ENCODE results near the gene POGK. TPM values are rescaled to one million over a fixed set of nuclear protein-coding genes. Genes with fewer than 3 reads are reported as not detected.
"Not testable (repeated sequence)": the region's sequence is repeated elsewhere in the genome, so short reads cannot be mapped to it uniquely, and the experiment has no call there.

POGK gene
- total RNA-seq, 1 donor = 24.5 TPM

DNA sequence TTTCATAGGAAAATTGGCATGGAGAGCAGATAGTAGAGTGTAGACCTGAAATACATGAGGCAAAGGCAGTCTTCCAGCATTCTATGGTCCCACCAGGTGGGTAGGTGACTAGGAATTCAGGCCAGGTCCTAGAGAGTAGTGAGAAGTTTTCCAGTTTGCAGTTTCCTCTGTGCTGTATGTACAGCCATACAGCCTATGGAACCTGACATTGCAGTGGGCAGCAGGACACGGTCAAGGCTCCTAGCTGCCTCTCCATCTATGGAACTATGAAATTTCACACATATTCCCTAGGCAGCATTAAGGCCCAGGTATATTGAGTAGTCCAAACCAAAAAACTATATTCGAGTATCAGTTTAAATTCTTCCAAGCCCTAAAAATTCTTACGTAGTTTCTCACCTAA lies 16.3 kb downstream of the POGK start:
- DNase-seq (ENCODE audit: low read depth in 2 of 3, low spot score in 2 of 3) = no peak

DNA sequence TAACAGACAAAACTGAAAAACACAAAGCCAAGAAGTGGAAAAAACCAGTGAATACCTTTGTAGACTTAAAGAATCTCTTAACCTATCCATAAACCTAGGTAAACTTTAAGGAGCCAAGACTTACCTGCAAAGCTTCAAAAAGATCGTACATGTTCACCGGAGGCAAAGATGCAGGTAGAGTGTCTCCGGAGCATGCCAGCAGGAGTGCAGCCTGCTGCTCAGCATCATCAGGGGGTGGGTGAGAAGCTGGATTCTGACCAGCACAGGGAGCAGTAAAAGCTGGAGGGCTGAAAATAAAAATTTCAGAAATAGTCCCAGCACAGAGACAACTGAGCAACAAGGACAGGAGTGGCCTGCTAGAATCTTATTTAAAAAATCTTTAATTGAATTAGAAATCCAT lies 18.7 kb downstream of the POGK start:
- no peak for DNase-seq (ENCODE audit: low read depth in 2 of 3, low spot score in 2 of 3)

DNA sequence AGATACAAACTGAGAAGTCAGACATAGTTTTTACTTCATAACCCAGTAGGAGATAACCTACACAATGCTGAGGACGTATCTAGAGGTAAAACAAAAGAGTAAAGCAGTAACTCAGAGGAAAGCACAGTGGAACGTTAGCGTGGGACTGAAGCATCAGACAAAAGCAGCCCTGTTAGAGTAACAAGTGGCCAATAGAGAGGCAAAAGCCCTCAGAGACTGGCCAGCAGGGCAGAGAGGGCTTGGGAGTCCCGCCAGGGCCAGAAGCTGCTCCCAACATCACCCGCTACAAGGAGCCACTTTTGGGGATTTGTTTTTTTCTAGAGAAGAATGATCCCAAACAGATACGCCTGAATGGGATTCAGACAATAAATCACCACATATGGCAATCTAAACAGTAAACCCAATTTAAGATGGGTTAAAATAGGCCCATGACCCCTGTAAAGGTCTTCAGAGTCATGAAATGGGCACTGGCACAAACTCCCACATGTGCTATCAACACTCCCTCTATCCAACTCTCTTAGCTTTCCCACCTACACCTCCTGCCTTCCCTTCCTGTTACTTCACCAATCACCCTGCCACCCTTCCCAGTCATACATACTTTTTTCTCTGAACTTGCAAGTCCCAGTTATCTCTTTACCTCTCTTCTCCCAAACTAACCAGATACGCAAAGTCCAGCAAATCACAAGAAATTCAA lies 19.6 kb downstream of the POGK start:
- no peak for DNase-seq (ENCODE audit: low read depth in 2 of 3, low spot score in 2 of 3)

DNA sequence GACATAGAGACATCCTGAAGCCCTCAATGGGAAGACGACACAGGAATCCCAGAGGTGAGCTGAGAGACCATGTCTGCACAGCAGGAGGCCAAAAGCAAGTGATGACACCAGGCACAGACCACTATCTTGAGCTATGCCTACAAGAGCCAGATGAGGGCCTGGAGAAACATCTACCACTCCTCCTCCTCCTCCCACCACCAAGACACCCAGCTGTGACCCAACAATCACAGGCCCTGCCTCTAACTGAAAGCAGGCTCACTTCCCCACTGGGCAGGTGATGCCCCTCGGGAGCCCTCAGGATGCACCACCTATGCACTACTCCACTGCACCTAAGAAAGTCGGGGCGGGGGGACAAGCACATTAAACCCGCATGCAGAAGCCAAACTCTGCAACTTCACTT lies 20.3 kb downstream of the POGK start:
- no peak for DNase-seq (ENCODE audit: low read depth in 2 of 3, low spot score in 2 of 3)

DNA sequence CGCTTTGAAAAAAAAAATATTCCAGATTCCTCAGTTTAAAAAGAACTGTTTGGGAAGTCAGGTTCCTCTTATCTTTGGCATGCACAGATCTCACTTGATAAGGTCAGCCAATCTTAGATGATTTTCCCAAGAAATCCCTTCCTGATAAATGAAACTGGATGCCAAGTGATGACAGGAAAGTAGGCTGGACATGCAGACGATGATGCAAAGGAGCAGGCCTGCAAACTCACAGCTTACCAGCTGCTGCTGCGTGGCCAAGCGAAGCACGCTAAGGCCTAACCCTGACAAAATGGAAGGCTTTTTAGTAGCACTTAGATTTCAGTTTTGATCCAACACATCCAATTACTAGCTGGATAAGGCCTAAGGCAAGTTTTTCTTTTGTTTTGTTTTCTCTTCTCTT lies 26.7 kb downstream of the POGK start:
- DNase-seq (ENCODE audit: low read depth in 2 of 3, low spot score in 2 of 3) = no peak

DNA sequence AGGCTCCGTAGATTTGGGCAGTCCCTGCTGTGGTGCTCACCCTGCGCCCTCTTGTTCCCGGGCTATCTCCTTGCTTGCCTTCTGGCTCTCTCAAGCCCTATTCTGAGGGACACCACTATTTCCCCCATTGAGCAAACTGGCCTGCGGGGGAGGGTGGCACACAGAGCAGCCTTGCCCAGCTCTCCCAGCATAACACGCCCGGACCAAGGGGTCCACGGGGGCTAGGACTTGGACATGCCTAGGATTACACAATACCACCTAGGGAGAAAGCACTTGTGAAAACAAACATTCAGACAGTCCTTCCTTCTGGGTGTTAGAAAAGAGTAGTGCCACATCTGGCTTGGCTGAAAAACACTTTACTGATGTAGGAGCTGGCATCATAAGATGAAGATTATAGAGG lies 29.4 kb downstream of the POGK start:
- DNase-seq (ENCODE audit: low read depth in 2 of 3, low spot score in 2 of 3) = no peak

DNA sequence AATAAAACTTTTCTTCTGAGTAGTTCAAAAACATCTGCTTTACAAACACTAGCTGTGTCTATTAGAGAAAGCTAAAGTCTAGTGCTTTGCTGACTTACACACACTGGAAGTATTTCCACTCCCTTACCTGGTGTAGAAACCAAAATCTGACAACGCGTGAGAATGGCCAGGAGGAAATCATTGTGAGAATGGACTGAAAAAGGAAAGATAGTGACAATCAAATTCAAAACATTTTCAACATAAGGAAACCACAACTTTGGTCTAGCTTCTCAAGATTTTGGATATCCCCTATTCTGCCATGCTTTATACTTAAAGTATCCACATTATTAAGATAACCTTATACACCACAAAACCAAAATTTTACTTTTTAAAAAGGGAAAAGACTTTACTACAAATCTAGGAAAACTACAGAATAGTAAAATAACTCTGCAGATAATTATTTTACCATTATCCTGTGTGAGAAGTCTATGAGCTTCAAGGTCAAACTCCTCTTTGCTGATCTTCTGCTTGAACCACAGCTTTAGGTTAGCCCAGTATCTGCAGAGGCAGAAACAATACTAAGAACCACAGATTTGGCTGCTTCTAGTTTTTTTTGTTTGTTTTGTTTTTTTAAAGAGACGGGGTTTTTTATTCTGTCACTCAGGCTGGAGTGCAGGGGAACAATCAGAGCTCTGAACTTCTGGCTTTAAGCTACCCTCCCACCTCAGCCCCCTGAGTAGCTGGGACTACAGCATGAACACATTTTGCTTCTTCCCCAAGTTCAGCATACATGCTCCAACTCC lies 30.2 kb downstream of the POGK start:
- DNase-seq (ENCODE audit: low read depth in 2 of 3, low spot score in 2 of 3) = no peak

DNA sequence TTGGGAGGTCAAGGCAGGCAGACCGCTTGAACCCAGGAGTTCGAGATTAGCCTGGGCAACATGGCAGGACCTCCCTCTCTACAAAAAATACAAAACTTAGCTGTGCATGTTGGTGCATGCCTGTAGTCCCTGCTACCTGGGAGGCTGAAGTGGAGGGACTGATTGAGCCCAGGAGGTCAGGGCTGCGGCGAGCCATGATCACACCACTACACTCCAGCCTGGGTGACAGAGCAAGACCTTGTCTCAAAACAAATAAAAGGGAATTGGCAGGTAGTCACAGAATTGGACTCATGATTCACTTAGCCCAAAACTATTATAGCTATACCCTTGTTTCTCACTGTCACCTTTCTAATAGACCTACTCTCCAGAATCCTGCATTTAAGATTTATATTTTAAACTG lies 31.3 kb downstream of the POGK start:
- DNase-seq (ENCODE audit: low read depth in 2 of 3, low spot score in 2 of 3) = no peak

DNA sequence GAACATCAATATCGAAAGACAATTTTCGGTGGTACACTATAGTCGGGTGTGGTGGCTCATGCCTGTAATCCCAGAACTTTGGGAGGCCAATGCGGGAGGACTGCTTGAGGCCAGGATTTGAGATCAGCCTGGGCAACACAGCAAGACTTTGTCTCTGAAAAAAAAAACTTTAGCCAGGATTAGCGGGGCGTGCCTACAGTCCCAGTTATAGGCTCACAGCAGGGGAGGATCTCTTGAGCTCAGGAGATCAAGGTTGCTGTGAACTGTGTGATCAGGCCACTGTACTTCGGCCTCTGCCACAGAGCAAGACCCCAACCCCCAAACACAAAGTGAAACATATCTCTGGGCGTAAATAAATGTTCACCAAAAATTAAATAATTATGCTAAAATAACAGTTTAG lies 35.2 kb downstream of the POGK start:
- DNase-seq (ENCODE audit: low read depth in 2 of 3, low spot score in 2 of 3) = no peak

DNA sequence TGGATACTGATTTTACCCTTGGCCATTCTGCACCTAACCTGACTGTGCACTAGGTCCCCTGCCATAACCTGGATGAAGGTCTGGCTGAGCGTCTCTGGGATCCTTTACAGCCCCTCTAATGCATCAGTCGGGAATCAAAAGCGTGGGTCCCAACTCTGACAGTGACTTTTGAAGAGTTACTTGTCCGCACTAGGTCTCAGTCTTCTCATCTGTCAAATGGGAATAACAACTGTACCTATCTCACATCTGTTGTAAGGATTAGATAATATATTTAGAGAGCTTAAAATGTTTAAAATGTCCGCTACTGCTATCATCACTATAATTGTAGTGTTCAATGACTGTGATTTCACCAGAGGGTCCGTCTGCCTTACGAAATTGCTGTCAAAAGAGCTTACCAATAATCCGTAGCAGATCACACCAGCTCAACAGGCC lies 36.0 kb downstream of the POGK start:
- DNase-seq (ENCODE audit: low read depth in 2 of 3, low spot score in 2 of 3) = no peak

DNA sequence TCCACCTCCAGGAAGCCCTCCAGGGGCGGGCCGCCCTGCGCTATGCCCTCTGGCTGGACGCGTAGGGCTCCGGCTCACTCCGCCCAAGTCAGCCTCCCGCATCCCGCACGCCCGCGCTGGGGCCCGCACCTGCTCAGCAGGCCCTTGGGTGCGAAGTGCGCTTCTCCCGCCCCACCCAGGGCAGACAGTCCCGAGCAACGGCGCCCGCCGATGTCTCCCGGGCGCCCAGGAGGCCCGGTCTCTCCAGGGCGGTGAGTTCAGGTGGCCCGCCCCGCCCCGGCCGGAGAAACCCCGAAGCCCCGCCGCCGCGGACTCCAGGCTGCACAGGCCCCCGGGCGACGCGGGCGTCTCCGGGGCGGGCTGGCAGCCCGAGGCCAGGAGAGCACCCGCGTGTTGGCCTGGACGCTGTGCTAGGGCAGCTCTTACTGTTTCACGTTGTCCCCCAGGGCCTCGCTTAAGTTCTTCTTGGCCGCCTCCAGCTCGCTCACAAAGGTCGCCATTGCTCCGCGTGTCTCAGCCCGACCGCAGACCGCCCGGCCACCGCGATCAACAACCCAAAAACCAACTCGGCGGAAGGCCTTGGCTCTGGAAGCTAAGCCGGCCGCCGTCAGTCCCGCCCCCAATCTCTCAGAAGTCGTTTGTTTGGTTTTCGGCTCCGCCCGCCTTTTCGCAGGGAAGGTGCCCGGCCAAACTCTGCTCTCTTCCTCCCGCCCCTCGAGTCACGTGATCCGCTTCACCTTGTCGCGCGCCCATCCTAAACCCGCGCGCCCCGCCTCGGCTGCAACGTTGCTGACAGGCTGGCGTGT lies 36.7 kb downstream of the POGK start, which contains the start of gene TADA1:
Gene TADA1, minus strand, starts transcription at position 531 of the 806 bp plus-strand sequence. Its CDS starts 31 bp downstream, at position 500.
- DNase-seq (ENCODE audit: low read depth in 2 of 3, low spot score in 2 of 3) = peak; percentile 91 to 99 (median 99)

DNA sequence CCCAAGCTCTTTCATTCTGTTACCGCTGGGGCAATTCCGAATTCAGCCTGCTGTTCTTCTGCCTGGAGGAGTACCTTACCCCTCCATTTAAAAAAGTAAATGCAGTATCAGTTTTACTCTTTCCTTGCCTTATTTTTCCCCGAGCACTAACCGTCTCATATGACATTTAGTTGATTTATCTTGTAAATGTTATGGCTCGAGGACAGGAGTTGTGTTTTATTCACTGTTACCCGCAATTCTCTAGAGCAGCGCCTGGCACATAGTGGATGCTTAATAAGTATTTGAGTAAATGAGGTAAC lies 37.2 kb downstream of the POGK start:
- no peak for DNase-seq (ENCODE audit: low read depth in 2 of 3, low spot score in 2 of 3)

DNA sequence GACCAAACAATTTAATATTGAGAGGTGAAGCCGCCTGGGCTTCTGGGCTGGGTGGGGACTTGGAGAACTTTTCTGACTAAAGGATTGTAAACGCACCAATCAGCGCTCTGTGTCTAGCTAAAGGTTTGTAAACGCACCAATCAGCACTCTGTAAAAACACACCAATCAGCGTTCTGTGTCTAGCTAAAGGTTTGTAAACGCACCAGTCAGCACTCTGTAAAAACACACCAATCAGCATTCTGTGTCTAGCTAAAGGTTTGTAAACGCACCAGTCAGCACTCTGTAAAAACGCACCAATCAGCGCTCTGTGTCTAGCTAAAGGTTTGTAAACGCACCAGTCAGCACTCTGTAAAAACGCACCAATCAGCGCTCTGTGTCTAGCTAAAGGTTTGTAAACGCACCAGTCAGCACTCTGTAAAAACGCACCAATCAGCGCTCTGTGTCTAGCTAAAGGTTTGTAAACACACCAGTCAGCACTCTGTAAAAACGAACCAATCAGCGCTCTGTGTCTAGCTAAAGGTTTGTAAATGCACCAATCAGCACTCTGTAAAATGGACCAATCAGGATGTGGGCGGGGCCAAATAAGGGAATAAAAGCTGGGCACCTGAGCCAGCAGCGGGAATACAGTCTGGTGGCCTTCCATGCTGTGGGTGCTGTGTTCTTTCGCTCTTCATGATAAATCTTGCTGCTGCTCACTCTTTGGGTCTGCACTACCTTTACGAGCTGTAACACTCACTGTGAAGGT lies 39.1 kb downstream of the POGK start:
- not testable (repeated sequence) for DNase-seq (ENCODE audit: low read depth in 2 of 3, low spot score in 2 of 3)

DNA sequence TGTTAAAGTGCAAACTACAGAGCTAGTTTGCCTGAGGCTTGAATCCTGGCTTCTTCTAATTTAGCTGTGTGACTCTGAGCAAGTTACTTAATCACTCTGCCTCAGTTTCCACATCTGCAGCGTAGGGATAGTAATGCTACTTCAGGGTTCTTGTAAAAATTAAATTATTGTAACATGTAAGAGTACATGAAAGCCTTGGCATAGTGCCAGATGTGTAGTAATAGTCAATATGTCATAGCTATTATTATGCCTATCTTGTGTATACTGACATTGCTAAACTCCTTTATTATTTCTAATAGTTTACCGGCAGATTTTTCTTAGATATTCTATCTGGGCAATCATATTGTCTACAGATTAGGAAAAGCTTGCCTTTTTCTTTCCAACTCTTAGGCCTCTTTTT lies 43.6 kb downstream of the POGK start:
- DNase-seq (ENCODE audit: low read depth in 2 of 3, low spot score in 2 of 3) = no peak

DNA sequence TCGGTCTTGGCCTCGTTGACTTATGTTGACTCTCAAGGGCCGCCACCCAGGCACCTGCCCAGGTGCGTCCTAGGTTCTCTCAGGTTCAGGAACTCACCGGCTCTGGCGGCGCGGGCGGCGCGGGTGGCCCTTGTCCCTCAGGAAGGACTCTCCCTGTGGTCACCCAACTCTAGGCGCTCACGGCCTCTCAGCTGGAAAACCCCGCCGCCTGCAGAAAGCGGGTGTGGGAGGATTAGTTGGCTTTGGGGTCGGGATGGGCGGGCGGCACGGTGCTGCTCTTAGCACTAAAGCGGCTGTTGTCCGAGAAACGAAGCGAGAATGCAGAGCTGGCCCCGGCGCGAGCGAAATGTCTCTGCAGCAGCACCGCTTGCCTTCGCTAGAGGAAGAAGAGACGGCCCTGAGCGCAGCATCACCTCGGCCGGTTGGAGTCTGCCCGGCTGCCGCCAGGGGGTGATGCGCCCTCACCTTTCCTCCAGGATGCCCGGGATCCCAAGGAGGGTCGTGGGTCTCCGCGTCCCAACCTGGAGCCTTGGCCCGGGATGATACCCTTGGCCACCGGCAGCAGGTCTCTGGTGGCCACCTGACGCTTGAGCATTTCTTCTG lies 44.9 kb downstream of the POGK start:
- peak in 2 of 3 donors; percentile 52 to 60 for DNase-seq (ENCODE audit: low read depth in 2 of 3, low spot score in 2 of 3)

DNA sequence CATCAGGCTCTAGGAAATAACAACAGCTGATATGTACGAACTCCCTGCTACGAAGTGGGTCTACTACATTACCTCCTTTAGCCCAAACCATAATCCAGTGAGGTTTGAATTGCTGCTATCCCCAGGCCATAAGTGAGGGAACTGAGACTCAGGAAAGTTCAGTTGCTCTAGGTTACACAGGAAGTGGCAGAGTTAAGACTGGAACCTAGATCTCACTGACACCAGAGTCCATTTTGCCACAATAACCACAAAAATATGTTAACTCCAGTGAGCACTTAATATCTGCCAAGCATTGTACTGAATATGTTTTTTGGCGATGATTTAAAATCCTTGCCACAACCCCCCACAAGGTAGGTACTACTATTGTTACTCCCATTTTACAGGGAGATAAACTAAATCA lies 45.7 kb downstream of the POGK start:
- DNase-seq (ENCODE audit: low read depth in 2 of 3, low spot score in 2 of 3) = no peak

DNA sequence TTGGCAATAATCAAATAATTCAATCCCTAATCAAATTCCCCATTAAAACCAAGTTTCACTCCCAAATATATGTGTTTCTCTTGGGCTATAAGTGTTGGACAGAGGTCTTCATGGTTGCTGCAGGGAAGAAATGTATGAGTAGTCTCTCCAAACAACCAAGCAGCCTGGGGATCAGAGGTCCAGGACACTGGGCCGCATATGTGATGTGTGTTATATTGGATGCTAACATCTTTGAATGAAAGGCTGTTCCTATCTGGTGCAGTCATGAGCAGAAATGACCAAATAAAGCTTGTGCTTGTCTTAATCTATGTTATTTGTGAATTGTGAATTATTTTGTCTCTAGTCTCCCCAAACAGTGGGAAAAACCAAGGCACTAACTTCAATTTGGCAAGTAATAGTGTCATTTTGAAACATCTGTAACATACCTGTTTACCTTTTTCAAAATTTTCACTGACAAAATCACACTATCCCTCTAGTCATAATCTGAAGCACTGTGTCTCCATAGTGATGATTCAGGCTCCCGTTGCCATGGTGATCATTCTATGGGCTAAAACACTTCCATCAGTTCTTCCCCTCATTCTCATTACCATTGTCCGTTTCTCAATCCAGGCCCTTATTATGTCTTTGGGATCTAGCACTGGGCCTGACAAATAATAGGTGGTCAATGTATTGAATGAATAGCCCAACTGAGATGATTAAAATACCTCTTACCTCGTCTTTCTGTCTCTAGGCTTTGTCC lies 49.3 kb downstream of the POGK start:
- no peak for DNase-seq (ENCODE audit: low read depth in 2 of 3, low spot score in 2 of 3)

DNA sequence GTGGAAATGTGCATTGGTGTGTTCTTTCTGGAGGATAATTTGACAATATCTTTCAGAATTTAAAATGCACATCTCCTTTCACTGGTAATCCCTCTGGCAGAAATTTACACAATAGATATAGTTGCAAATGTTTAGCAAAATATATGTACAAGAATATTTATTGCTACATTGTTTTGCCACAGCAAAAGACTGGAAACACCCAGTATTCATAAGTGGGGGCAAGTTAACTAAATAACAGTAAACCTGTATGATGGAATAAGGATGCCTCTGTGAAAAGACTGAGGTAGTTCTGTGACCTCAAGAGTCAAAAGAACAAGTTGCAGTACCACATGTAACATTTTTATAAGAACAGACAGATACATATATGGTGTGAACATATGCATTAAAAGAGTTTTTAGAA lies 50.5 kb downstream of the POGK start:
- no peak for DNase-seq (ENCODE audit: low read depth in 2 of 3, low spot score in 2 of 3)

DNA sequence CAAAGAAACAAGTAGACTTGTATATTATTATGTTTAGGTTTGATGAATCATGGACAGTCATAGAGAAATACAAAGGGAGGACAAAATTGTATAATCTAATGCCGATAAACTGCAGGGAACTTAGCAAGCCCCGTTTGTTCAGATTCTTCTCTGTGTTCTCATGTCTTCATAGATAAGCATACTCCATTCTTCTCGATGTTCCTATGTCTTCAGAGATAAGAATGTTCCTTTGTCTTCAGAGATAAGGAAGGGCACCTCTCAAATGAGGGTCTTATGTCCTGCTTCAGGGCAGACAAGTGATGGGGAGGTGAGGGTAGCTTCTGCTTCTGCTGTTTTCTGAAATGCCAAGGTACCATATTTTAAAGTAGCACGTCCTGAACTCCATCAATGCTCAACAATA lies 56.5 kb downstream of the POGK start:
- no peak for DNase-seq (ENCODE audit: low read depth in 2 of 3, low spot score in 2 of 3)

DNA sequence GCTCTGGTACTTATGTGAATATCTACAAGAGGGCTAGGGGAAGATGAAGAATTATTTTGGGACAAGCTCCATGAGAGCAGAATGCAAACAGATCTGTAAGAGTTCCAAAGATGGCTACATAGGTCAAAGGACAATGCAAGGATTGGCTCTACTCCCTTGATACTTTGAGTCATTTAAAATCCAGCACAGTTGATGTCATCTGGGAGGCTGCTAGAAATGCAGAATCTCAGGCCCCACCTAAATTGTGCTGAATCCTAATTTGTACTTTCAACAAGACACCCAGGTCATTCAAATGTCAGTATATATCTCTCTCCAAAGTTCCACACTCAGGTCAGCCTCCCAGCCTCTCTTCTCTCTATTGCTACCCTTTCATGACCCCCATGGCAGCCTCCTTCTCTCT lies 60.5 kb downstream of the POGK start:
- DNase-seq (ENCODE audit: low read depth in 2 of 3, low spot score in 2 of 3) = no peak

All from hematopoietic multipotent progenitor cell (in vitro differentiated cells).